Measurements from ENCODE around the gene TATDN3.

The TATDN3 gene

DNA sequence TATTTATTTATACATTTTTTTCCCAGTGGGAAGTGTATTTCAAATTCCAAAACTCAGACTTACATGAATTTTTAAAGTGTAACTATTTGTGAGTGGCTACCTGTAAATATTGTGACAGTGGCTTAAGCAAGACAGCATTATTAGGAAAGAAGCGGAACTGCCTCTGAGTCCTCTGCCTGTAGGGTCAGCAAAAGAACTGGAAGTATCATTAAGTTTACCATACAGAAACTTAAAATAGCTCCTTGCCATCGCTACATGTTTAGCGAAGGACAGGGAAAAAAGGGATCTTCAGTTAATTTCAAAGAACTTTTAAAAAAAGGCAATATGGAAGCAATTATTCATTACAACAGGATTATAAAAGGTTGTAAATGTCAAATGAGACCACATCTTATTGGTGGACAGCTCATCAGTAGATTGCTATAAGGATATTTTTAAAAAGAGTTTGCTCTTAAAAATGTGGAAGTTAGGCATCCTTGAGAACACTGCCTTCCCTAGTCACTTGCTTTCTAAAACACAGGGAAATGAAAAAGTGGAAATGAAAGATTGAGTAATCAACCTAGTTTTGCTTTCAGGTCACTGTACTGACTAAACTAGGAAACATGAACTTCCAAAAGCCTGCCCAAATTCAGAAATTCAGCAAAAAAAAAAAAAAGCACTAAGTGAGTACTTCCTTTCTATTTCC lies 39.3 kb upstream of the TATDN3 start:
- H3K27ac ChIP-seq, result no peak overlapping the region
- peaks cover 4% of the 10 kb centered on the region for H3K36me3 ChIP-seq
- no peak for DNase-seq
- no peak overlapping the region for H3K4me3 ChIP-seq (ENCODE audit: low read depth, low read length)
- TF ChIP-seq, protein P1, sequence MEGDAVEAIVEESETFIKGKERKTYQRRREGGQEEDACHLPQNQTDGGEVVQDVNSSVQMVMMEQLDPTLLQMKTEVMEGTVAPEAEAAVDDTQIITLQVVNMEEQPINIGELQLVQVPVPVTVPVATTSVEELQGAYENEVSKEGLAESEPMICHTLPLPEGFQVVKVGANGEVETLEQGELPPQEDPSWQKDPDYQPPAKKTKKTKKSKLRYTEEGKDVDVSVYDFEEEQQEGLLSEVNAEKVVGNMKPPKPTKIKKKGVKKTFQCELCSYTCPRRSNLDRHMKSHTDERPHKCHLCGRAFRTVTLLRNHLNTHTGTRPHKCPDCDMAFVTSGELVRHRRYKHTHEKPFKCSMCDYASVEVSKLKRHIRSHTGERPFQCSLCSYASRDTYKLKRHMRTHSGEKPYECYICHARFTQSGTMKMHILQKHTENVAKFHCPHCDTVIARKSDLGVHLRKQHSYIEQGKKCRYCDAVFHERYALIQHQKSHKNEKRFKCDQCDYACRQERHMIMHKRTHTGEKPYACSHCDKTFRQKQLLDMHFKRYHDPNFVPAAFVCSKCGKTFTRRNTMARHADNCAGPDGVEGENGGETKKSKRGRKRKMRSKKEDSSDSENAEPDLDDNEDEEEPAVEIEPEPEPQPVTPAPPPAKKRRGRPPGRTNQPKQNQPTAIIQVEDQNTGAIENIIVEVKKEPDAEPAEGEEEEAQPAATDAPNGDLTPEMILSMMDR (IDR thresholded peaks at IDR 0.05; ENCODE audit: low read depth, low read length), result no peak
- no peaks in the 10 kb centered on the region for H3K27me3 ChIP-seq (ENCODE audit: insufficient read depth, low read depth, severe bottlenecking)
- no peaks in the 10 kb centered on the region for H3K9me3 ChIP-seq (ENCODE audit: severe bottlenecking)

DNA sequence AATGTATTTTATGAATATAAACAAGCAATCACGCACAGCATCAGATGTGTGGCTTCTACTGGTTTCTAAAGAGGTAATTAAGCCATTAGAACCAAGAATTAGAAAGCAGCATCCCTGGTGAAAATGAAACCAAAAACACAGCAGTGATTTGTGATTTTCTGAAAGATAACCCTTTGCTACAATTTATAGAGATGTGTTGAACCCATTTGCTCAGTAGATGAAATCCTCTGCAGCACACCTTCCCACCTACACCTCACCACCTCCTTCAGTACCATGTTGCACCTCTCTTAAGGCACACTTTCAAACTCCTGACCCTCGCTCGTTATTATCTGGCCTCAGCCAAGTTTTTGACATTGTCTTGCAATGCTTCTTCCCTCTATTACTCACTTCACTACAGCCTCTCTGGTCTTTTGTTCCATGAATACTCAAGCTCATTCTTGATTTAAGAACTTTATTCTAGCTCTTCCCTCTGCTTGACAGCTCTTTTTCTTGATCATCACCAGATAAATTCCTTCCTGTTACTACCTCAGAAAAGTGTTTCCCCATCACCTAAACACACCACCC lies 38.7 kb upstream of the TATDN3 start:
- TF ChIP-seq, protein P1 (IDR thresholded peaks at IDR 0.05; ENCODE audit: low read depth, low read length), result no peak
- H3K27ac ChIP-seq, result no peak overlapping the region
- DNase-seq, result no peak
- H3K4me3 ChIP-seq (ENCODE audit: low read depth, low read length), result no peak overlapping the region
- H3K36me3 ChIP-seq, result peaks cover 4% of the 10 kb centered on the region
- no peaks in the 10 kb centered on the region for H3K27me3 ChIP-seq (ENCODE audit: insufficient read depth, low read depth, severe bottlenecking)
- H3K9me3 ChIP-seq (ENCODE audit: severe bottlenecking), result no peaks in the 10 kb centered on the region

DNA sequence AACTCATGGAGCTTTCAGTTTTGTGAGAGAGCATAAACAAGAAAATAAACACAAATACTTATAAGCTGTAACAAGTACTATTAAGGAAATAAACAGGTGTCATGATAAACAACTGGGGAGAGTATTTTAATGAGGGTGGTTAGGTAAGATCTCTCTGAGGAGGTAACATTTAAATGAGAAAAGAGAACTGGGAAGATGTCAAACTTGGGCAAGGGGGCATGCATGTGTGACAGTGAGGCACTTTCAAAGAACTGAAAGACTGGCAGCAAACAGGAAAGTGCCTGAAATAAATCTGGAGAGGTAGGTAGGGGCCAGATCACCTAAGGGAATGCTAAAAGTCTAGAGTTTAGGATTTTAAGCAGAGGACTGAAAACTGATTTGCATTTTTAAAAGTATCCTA lies 37.9 kb upstream of the TATDN3 start:
- Histone ChIP-seq H3K9me3 (ENCODE audit: severe bottlenecking) (no peaks in the 10 kb centered on the region), H3K4me3 (ENCODE audit: low read depth, low read length) (no peak overlapping the region), H3K27me3 (ENCODE audit: insufficient read depth, low read depth, severe bottlenecking) (no peaks in the 10 kb centered on the region), H3K27ac (no peak overlapping the region), H3K36me3 (peaks cover 4% of the 10 kb centered on the region)
- DNase-seq, result no peak
- TF ChIP-seq, protein P1 (IDR thresholded peaks at IDR 0.05; ENCODE audit: low read depth, low read length), result no peak

DNA sequence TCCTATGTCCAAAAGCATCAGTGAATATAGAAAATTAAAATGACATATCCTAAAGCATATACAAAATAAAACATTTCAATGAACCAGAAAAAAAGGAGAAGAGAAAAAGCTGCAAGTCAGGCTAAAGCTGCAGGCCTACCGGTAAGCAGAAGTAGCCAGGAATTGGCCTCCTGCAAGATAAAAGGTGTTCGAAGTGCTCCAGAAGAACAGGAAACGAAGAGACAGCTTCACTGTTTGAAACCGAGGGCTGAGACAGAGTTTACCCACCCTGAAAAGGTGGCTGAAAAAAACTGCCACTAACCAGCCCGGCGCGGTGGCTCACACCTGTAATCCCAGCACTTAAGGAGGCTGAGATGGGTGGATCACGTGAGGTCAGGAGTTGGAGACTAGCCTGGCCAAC lies 37.5 kb upstream of the TATDN3 start:
- Histone ChIP-seq H3K9me3 (ENCODE audit: severe bottlenecking) (no peaks in the 10 kb centered on the region), H3K27me3 (ENCODE audit: insufficient read depth, low read depth, severe bottlenecking) (no peaks in the 10 kb centered on the region), H3K4me3 (ENCODE audit: low read depth, low read length) (no peak overlapping the region), H3K36me3 (peaks cover 4% of the 10 kb centered on the region), H3K27ac (no peak overlapping the region)
- TF ChIP-seq, protein P1 (IDR thresholded peaks at IDR 0.05; ENCODE audit: low read depth, low read length), result no peak
- no peak for DNase-seq

DNA sequence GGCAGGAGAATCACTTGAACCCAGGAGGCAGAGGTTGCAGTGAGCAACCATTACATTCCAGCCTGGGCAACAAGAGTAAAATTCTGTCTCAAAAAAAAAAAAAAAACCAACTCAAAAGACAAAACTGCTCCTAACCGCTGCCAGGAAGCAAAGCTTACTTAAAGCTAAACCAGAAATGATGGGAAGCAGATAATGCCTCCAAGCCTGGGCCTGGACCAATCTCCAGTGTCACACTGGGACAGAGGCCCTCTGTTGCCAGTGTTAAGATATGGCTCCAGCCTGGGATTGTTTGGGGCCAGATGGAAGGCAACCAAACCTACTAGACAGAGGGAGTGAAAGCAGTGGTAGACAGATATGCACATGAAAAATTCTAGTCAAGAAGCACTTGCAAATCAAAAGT lies 37.0 kb upstream of the TATDN3 start:
- TF ChIP-seq, protein P1 (IDR thresholded peaks at IDR 0.05; ENCODE audit: low read depth, low read length), result peak; percentile 12; the same call in 1 of the 2 replicates
- Histone ChIP-seq H3K9me3 (ENCODE audit: severe bottlenecking) (no peaks in the 10 kb centered on the region), H3K36me3 (peaks cover 4% of the 10 kb centered on the region), H3K27me3 (ENCODE audit: insufficient read depth, low read depth, severe bottlenecking) (no peaks in the 10 kb centered on the region), H3K4me3 (ENCODE audit: low read depth, low read length) (no peak overlapping the region), H3K27ac (no peak overlapping the region)
- DNase-seq, result peak; percentile 28

DNA sequence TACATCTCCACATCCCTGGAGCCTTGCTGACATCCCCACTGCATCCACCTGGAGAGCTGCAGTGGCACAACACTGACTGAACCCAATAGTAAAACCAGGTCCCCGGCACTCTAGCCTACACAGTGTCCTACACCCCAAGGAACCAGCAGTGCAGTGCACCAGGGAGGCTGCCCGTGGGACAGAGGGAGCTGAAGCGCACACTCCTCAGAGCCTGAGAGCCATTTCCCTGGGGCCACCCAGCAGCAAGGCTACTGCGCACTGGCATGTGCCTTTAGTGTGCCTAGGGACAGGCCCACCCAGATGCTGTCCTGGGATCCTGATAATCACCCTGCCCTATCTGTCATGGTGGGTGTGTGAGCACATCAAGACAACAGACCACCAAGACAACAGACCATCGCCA lies 32.0 kb upstream of the TATDN3 start:
- Histone ChIP-seq H3K9me3 (ENCODE audit: severe bottlenecking) (no peaks in the 10 kb centered on the region), H3K36me3 (peaks cover 17% of the 10 kb centered on the region)
- TF ChIP-seq, protein P1 (IDR thresholded peaks at IDR 0.05; ENCODE audit: low read depth, low read length), result no peak

More for the DNA sequence above, 32.0 kb upstream of the TATDN3 start:
- Histone ChIP-seq H3K4me3 (ENCODE audit: low read depth, low read length) (no peak overlapping the region), H3K27me3 (ENCODE audit: insufficient read depth, low read depth, severe bottlenecking) (no peaks in the 10 kb centered on the region), H3K27ac (no peak overlapping the region)
- no peak for DNase-seq
